Hypothalamus (tissue), 51 donors: Measurements from ENCODE around the gene NSD2.
A peak's percentile ranks its signal among the peaks of the same experiment; 100 is the strongest.

Experiments used
- DNase-seq, 51 donors: peaks; one replicate each; lab custom pipeline; 2025; lab: John Stamatoyannopoulos, UW

The NSD2 gene

GRCh38 chr4:1862961-1863296, 8.3 kb upstream of the NSD2 start:
- DNase-seq, result no peak

- no peak for DNase-seq
Observed at GRCh38 chr4:1863297-1864033, 7.7 kb upstream of the NSD2 start.

- no peak for DNase-seq
Observed at GRCh38 chr4:1864076-1865008, 6.9 kb upstream of the NSD2 start.

DNA sequence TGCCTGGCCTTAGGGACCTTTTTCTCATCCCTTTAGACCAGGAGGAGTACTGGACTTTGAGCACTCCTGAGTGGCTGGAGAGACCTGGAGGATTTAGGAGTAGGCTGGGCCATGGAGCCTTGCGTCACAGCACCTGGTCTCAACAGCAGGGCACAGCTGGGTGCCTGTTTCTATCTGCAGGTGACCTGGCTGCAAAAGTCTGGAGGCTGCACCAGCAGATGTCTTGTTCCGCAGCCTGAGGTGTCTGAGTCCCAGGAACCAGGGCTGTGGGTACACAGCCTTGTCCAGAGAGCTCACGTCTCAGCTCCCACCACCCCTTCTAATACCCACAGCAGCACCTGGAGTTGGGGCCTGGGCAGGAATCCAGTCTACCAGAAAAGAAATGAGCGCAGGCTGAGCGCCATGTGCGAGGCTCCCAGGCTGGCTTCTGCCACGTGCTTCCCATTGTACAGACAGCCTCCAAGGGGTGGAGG, 5.0 kb upstream of the NSD2 start:
- no peak for DNase-seq

DNA sequence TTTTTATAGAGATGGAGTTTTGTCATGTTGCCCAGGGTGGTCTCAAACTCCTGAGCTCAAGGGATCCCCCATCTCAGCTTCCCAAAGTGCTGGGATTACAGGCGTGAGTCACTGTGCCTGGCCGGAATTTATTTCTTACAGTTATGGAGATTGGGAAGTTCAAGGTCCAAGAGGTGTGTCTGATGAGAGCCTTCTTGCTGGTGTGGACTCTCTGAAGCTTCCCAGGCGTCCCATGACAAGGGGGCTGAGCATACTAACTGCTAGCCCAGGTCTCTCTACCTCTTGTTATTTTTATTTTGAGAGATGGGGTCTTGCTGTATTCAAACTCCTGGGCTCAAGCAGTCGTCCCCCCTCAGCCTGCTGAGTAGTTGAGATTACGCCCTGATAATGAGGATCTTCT, 2.9 kb upstream of the NSD2 start:
- DNase-seq, result no peak

GRCh38 chr4:1868912-1869311, 2.3 kb upstream of the NSD2 start:
- no peak for DNase-seq

- DNase-seq, result no peak
Observed at GRCh38 chr4:1869530-1870327, 1.5 kb upstream of the NSD2 start.

DNA sequence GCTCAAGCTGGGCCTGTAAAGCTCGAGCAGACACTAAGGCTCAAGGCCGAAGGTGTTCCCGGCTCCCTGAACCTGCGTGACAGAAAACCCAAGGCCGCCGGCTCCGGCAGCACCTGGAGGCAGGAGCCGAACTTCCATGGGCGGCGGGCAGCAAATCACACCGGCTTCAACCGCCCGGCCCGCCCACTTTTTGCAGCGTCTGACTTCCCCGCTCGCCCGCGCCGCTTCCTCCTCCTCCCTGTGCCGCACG, 940 bp upstream of the NSD2 start:
- DNase-seq, result peak in 31 of 51 donors; percentile 30 to 73 (median 51)

GRCh38 chr4:1871471-1872021, 353 bp downstream of the NSD2 start:
- DNase-seq, result peak in 5 of 51 donors; percentile 35 to 68 (median 56)

- DNase-seq, result no peak
Observed at GRCh38 chr4:1872870-1873269, 1.7 kb downstream of the NSD2 start.

DNA sequence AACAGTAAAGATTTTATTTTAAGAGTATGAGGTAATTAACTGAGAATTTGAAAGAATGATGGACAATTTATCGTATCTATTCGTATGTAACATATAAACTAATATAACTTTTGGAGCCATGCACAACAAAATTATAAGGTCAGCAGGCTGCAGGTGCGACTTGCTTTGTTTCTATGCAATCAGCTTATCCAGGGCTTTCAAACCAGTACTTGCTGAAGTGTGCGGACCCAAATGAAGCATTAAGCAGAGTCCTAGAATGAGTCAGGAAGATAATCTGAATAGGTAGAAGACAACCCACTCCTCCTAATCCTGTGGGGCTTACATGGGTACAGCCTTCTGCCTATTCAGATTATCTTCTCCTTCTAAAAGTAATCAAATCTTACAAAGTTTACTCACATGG, 2.1 kb downstream of the NSD2 start:
- DNase-seq, result no peak

DNA sequence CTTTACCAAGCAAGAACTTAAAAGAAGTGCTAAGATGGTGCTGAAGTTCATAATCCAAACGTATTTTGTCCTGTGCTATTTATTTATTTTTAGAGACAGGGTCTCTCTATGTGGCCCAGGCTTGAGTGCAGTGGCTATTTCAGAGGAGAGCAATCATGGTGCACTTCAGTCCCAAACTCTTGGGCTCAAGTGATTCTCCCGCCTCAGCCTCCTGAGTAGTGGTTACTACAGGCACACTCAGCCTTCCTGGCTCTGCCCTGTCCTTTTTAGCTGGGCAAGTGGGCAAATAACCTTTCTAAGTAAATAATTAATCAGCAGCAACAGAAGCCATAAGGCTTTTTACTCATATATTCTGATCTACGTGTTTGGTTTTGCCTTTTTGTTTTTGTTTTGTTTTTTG, 2.6 kb downstream of the NSD2 start:
- DNase-seq, result no peak

DNA sequence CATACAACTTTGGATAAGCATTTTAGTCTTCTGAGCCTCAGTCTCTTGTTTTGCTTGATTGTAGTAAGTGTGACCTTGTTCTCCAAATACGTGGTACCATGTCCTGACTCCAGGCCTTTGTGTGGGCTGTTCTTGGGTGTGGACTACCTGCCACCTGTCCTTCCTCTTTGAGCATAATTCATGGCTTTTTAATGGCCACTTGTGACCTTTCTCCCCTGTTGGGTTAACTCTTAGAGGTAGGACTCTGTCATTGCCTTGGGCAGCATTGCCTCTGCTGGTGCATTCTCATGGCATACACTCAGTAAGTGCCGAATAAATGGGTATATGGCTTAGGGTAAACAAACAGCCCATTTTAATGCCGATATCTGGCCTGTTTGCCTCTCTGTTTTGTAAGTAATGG, 3.0 kb downstream of the NSD2 start:
- no peak for DNase-seq

DNA sequence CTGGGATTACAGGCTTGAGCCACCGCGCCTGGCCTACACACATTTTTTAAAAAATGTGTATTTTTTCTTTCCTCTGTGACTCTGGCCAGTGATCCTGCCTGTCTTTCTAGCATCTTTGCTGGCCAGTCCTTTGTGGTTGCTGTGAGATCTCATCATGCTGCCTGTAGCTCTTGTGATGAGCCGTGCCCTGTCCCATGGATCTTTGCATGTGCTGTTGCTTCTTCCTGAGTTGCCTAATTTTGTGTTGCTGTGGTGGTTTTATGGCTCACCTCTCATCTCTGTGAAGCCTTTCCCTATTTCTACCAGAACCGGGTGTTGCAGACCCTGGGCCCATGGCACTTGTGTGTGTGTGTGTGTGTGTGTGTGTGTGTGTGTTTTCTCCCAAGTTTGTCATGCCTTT, 8.3 kb downstream of the NSD2 start:
- DNase-seq, result no peak

DNA sequence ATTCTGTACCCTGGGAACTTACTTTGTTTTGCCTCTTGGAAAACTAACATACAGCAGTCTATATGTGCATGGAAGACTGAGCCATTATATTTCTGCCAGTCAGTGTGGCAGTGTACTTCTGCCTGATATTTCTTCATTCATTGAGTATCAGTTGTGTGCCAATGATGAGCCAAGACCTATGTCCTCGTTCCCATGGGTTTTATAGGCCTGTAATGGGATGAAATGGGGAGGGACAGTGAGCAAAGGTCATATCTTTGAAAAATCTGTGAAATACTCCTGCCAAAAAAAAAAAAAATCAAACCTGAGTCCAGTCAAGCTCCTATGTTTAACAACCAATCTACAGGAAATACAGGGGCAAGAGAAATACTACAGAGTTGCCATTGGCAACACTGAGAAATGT, 9.1 kb downstream of the NSD2 start:
- no peak for DNase-seq

- no peak for DNase-seq
Observed at GRCh38 chr4:1882850-1883271, 11.7 kb downstream of the NSD2 start.

DNA sequence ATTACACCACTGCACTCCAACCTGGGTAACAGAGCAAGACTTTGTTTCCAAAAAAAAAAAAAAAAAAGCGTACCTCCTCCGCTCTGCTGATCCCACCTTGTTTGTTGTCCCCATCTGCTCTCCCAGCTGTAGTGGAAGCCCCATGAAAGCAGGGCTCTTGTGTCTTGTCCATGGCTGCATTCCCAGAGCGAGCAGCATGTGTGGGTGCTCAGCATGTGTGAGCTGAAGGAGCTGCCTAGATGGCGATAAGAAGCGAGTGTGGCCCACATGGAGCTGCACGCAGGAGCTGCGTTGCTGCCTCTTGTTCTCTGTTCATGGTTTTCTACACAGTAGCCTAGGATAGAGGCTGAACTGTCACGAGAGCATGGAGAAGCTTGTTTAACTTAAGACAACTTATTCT, 12.4 kb downstream of the NSD2 start:
- DNase-seq, result no peak

GRCh38 chr4:1885414-1885813, 14.2 kb downstream of the NSD2 start:
- DNase-seq, result no peak

- DNase-seq, result no peak
Observed at GRCh38 chr4:1887052-1887451, 15.9 kb downstream of the NSD2 start.

DNA sequence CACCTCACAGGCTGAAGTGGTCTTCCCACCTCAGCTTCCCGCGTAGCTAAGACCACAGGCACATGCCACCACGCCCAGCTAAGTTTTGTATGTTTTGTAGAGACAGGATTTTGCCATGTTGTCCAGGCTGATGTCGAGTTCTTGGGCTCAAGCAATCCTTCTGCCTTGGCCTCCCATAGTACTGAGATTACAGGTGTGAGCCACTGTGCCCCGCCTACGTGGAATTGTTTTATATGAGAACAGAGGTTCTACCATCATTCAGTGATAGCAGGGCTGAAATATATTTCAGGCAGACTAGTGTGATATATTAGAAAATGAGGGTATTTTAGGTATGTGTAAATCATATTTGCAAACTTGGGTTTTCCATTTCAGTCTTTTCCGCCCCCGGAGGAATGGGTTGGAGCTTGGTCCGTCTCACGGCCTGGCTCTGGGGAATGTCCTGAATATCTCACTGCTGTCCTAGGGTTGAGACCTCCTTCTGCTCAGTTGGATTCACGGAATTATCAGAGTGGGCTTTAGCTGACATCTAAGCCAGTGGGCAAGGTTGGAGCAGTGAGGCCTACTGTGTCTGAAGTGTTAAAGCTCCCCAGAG, 19.9 kb downstream of the NSD2 start:
- no peak for DNase-seq
